CD4-positive, alpha-beta T cell treated with Interleukin-10 for 1 hour (primary cell): ENCODE results near the gene KARS1.
"Not testable (repeated sequence)": the region's sequence is repeated elsewhere in the genome, so short reads cannot be mapped to it uniquely, and the experiment has no call there.

Experiments used
- DNase-seq: peaks from one replicate; pipeline ENCODE4 v3.0.0-alpha.2; 2020

KARS1 gene

DNA sequence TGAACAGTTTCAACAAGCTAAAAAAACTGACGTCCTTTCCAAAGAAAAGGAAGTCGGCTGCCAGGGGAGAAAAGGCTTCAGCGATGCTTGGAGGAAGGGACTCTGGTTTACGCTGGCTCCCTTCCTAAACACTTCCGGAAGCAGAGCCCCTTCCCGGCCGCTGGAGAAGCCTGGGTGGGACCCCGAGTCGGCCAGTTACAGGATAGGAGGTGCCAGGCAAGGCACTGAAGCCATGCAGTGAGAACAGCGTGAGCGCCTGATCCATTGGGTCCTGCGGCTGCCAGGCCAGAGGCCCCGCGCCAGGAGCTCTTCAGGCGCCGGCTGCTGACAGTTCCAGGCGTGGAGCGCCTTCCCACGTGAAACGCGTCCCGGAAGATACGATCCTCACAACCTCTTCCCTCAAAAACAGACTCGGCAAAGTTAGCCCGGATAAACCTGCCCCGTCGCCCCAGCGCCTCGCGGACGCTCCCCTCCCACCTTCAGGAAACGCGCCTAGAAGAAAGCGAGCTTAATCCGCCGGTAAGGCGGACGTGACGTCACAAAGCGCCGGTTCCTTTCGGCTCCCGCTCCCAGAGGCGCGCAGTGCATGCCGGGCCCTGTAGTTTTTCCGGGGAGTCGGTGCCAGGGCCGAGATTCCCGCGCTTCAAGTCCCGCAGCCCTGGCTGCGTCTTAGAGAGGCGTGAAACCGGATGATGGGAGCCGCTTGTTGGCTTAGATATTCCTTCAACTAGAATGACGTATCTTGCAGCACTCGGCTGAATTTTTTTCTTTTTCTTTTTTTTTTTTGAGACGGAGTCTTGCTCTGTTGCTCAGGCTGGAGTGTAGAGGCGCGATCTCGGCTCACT, 24.5 kb downstream of the KARS1 start, which contains the start of gene ADAT1:
Gene ADAT1, minus strand, starts transcription at position 521 of the 845 bp plus-strand sequence. CDS start 2,482 bp downstream, outside the sequence.
- peak; percentile 98 for DNase-seq

DNA sequence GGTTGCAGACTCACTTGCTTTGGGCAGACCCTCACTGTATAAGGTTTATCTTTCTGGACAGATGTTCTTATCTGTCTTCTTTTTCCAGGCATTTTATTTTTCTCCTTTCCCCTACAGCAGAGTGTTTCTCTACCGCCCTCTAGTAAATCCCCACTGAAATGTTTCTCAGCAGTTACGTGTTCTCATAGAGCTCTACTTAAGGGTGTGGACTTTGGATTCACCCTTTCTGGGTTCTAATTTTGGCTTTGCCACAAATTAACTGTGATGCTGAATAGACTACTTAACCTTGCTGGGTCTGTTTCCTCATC, 26.3 kb downstream of the KARS1 start:
- DNase-seq, result peak; percentile 59

GRCh38 chr16:75620326-75621169, 26.9 kb downstream of the KARS1 start:
- DNase-seq, result peak; percentile 83

DNA sequence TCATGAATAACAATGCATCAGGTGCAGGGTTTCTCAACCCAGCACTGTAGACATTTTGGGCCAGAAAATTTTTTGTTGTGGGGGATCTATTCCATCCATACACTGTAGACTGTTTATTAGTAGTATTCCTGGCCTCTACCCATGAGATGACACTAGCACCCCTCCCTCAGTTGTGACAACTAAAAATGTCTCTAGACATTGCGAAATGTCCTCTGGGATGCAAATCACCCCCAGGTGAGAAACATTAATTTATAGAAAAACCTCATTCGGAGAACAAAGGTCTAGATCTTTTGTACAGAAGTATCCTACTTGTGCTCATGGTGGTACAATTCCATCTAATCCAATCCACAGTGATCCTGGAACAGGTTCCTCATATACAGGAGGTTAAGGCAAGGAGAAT, 28.7 kb downstream of the KARS1 start:
- DNase-seq, result no peak

DNA sequence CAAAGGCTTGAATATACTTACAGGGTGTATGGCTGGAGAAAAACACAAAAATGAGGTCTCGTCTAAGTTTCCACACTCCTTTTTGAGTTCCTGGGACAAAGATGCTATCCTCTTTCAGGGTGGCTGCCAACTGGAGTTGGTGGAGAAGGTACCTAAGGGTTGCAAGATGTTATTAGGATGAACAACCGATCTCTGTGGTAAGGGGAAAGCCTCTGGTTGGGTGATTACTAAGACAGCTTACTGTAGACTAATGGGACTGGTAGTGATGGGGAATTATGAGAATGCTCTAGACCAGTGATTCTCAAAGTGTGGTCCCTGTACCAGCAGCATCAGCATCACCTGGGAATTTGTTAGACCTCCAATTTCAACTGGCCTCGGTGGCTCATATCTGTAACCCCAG, 30.3 kb downstream of the KARS1 start:
- no peak for DNase-seq

DNA sequence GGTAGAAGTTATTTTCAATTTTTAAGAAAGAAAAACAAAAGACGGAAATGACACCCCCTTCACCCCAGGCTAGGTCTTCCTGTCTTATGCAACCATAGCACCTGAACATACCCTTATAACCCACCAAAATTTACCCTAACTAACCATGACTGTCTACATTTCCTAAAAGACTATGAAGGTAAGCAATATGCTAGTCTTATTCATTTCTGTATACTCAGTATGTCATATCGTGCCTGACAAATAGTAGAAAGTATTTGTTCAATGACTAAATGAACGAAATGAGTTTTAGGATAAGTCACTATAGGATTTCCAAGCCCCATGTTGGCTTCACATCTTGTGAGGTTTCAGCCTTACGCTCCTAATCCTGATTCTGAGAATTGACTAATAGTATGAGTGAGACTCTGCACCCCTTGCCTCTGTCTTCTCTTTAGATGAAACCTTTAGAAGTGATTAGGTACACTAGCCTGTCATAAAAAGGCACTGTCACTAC, 30.9 kb downstream of the KARS1 start:
- peak; percentile 58 for DNase-seq

GRCh38 chr16:75615619-75616018, 31.8 kb downstream of the KARS1 start:
- no peak for DNase-seq

DNA sequence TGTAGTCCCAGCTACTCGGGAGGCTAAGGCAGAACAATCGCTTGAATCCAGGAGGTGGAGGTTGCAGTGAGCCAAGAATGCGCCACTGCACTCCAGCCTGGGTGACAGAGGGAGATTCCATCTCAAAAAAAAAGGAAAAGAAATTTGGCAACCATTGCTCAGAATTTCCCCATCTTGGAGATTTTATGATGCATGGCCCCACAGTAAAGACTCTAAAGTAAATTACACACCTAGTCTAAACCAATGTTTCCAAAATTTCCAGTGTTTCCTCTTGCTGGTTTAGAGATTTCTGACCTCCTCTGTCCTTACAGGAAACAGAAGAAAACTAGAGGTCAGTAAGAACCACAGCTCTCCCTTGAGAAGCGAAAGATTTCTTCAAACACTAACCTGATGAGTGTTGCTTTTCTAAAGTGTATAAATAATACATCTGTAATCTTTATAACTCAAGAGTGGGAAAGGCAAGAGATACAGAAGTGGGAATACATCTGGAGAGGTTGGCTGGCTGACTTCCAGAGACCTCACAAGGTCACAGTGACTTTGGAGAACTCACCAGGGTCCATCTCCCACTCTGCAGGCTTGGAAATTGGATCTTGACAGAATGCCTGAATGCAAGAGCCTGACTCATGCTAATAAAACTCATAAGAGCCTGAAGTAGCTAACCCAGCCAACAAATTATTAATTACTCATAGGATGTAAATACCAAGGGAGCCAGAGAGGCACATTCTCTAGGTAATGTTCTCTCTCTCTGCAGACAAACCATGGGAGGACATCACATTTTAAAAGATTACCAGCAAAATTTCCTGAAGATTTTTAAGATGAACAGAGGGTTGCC, 33.2 kb downstream of the KARS1 start:
- no peak for DNase-seq

- DNase-seq, result no peak
These were observed 41.0 kb downstream of the KARS1 start for GRCh38 chr16:75606507-75606906.

- no peak for DNase-seq
These were observed 44.2 kb downstream of the KARS1 start for GRCh38 chr16:75603241-75603640.

DNA sequence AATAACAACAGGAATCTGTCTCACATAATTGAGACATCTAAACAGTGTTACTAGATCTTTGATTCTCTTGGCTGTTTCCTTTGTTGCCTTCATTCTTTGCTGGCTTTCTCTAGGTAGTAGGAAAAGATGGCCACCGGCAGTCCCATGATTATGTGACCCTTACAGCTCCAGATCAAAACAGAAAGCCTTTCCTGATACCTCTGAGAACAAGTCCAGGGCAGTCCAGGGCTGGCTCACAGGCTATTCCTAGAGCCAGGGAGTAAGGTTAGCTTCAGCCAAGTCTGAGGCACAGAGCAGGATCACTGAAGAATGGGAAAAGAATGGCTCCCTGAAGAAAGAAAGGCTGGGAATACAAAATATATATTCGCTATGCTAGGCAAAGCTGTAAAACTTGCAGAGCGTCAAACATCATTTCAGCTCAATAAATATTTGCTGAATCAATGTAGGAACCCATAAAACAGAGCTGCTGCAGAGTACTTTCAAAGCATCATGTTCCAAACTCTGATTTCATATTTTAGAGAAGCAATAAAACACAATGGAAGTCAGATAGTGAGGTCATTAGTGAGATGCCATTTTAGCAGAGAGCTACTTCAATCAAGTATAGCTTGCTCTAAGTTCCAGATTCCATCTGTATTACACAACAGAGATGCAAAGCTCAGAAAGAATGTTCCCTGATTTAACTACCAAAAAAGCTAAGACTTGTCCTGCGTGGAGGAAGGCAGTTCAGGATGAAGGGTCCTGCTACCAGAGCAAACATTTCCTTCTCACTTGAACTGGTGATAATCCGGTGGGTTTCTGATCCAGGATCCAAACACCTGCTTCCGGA, 47.8 kb downstream of the KARS1 start:
- no peak for DNase-seq

DNA sequence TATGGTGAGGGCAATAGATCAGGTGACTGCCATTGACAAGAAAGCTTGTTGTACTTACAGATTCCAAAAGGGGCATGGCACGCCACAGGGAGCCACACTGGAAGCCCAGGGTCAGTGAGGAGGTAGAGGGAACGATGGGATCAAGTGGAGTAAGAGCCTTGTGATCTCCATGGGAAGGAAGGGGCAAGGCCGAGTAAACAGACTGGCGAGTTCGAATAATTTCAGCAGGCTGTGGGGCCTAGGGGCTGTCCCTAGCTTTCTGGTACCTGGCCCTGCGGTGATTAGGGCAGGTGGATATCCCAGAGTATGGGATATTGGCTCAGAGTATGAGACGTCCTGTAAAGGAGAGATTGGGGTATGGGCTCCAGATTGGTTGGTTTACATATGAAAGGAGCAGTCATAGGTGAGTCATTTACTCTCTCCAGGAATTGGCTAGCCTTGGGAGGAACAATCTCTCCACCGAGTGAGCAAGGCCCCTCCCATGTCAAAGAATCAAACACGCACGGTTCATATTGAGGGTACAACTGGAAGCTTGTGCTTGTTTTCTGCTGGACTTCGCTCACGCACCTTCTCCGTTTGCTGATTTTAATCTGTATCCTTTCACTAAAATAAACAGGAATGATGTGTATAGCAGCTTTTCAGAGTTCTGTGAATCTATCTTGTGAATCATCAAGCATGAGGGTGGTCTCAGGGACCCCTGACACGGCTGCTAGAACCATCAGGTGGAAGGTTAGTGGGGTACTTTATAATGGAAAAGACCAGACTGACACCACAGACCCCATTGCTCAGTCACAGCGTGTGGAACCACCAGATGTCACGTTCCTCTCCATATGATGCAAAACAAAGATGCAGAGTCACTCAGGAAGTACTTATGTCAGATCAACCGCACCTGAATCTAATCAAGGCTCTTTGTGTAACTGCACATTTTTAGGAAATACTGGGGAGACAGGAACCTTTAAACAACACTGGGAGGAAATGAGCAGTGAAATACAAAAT, 53.3 kb downstream of the KARS1 start:
- DNase-seq, result no peak

DNA sequence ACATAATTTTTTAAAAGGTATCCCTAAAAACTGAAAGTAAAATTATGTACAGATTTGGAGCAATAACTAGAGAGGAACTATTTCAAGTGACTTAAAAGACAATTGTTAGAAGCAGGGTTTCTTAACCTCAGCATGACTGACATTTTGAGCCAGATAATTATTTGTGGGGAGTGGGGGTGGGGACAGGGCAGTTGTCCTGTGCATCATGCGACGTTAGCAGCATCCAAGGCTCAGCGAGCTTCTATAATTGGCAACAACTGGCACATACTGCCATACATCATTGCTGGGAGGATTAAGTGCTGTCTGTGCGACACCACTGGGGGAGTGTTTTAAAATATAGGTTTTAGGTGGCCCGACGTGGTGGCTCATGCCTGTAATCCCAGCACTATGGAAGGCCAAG, 54.2 kb downstream of the KARS1 start:
- no peak for DNase-seq

- DNase-seq, result not testable (repeated sequence)
These were observed 55.5 kb downstream of the KARS1 start for GRCh38 chr16:75591927-75592326.

DNA sequence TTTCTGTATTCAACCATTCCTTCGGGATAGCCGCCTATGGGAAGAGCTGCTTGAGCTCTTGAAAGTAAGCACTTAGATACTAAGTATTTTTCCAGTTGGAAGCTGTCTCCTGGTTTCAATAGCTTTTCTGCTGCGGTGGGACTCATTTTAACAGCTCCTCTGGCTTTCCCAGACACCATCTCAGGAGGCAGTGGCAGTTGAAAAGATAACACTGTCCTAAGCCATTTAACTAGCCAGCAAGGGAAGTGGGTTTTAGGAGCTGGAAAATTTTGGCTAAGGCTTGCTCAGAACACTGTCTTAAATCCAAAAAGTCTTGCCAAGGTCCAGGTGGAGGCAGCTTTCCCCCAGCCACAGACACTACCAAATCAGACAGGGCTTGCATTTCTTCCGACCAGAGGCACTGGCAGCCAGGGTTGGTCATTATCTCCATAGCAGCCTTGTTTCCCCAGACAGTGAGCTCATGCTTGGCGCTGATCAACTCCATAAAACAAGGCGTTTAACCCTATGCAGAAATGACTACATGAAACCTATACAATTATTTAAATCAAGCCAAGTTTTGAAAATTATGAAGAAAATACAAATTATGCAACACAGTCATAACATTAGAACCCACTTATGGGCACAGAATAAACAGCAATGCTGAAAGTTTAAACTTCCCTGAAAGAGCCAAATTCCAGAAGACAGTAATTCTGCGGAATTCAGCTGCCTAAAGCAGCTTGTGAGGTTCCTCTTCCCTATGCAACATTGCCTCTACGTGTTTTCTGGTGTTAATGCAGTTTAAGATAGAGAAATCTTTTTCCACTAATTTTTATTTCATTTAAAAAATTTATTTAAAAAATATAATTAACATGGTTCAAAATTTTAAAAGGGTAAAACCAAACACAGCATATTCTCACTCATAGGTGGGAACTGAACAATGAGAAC, 56.3 kb downstream of the KARS1 start:
- no peak for DNase-seq

DNA sequence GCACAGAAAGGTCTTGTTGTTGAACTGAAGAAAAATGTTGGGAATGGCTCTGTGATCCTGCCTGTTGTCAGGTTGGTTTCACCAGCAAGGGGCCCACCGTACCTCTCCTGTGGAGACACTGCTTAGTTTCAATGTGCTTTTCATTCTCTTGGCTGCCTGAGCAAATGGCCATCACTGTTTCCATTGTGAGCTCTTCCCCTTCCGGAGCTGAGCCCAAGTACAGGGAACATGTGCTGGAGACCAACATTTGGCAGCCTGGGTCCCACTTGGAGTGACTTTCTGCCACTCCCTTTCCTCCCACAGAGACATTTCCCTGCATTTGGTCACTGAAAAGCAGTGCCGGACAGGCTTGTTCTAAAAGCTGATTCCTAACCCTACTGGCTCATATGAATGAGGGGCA, 58.2 kb downstream of the KARS1 start:
- no peak for DNase-seq

- DNase-seq, result no peak
These were observed 58.7 kb downstream of the KARS1 start for GRCh38 chr16:75588716-75589115.

DNA sequence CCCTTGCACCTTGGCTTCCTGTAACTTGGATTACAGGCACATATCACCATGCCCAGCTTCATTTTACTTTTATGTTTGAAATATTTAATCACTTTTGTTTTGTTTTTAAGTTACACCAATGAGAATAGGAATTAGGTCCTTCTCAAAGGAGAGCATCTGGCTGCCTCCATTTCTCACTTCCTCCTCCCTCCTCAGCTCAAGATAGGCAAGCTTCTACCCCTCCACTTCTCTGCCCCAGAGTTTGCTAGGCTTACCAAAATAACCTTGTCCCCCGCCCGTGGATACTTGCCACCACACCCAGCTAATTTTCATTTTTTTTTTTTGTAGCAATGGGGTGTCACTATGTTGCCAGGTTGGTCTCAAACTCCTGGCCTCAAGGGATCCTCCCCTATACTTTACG, 63.4 kb downstream of the KARS1 start:
- no peak for DNase-seq

DNA sequence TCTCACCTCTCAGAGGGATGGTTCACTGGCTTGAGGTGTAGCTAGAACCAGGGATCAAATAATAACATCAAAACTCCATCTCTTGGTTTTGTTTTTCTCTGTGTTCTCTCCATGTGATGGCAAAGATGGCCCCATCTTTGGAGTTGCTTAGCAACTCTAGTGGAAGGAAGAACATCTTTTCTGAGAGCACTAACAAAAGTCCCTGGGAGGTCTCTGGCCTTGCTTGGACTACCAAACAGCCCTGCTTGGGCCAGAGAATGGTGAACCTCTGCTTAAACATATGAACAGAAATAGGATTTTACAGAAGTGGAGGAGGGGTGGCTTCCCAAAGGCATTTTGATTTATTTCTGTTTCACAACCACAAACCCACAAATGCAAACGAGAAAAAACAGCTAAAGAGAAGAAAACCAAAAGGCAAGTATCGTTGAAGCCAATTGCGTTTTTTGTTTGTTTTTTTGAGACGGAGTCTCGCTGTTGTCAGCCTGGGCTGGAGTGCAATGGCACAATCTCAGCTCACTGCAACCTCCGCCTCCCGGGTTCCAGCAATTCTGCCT, 68.1 kb downstream of the KARS1 start:
- DNase-seq, result no peak
